RWPE1 (cell line): ENCODE results near the gene DCDC2C.

Source experiments
- CTCF ChIA-PET: fragments of 350-600 bp; sonication (Branson Sonifier 250); formaldehyde crosslinking; extraction: SDS; loops from one replicate; lab custom pipeline; 2021; lab: Yijun Ruan, JAX
- POLR2A ChIA-PET: fragments of 400-600 bp; formaldehyde crosslinking; extraction: SDS; loops from one replicate; lab custom pipeline; 2020; ENCODE audit warnings: antibody characterized with exemption; ENCODE audit not compliant: low non-redundant PET; lab: Yijun Ruan, JAX
- DNase-seq: peaks from one replicate; pipeline ENCODE4 v3.0.0; 2012; ENCODE audit warnings: low spot score
- H3K27ac ChIP-seq: fragments of 450-650 bp; 2 replicates; pipeline ENCODE4 v1.5.1; 2017
- TF ChIP-seq, protein P1 (sequence below): fragments of 450-650 bp; conservative IDR thresholded peaks from 2 replicates; pipeline ENCODE4 v1.5.1; 2017; ENCODE audit warnings: low read depth, mild to moderate bottlenecking

DCDC2C gene

DNA sequence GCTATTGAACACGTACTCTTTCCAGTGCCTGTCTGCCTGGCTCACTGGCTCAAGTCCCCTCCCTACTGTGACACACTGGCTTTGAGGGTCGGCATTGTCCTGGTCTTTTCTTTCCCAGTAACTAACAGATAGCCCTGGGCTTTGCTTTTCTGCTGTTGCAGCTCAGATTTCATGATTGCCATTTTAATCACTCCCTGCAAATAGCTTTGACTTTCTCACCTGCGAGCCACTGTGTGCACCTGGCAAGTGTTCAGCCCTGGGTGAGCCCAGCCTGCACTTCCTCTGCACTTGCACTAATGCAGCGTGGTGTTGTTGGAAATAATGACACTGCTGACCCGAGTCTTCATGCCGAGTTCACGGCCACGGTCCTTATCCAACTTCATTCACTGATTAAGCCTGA lies 52.9 kb downstream of the DCDC2C start:
- CTCF ChIA-PET: no interaction called here
- no peak overlapping the region for H3K27ac ChIP-seq
- no peak for DNase-seq
- TF ChIP-seq, protein P1, sequence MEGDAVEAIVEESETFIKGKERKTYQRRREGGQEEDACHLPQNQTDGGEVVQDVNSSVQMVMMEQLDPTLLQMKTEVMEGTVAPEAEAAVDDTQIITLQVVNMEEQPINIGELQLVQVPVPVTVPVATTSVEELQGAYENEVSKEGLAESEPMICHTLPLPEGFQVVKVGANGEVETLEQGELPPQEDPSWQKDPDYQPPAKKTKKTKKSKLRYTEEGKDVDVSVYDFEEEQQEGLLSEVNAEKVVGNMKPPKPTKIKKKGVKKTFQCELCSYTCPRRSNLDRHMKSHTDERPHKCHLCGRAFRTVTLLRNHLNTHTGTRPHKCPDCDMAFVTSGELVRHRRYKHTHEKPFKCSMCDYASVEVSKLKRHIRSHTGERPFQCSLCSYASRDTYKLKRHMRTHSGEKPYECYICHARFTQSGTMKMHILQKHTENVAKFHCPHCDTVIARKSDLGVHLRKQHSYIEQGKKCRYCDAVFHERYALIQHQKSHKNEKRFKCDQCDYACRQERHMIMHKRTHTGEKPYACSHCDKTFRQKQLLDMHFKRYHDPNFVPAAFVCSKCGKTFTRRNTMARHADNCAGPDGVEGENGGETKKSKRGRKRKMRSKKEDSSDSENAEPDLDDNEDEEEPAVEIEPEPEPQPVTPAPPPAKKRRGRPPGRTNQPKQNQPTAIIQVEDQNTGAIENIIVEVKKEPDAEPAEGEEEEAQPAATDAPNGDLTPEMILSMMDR: no peak
- POLR2A ChIA-PET: no interaction called here

DNA sequence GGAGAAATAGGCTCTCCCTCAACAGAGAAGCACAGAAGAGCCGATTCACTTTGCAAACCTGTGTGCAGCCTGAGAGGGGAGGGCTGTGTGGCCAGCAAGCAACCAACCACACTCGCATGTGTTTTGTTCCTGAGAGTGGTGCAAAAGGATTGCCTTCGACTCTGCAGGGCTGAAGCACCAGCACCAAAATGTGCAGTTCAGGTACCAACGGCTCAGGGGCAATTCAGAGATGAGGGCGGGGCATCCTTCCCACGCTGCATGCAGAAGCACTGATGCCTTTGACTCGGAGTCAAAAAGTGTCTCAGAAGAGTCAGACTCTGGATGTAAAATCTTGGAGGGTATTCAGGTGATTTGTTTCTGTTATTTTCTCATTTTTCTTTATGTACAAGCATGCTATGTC lies 55.5 kb downstream of the DCDC2C start:
- ChIA-PET POLR2A (no interaction called here), CTCF (no interaction called here)
- DNase-seq: no peak
- TF ChIP-seq, protein P1: no peak
- no peak overlapping the region for H3K27ac ChIP-seq

DNA sequence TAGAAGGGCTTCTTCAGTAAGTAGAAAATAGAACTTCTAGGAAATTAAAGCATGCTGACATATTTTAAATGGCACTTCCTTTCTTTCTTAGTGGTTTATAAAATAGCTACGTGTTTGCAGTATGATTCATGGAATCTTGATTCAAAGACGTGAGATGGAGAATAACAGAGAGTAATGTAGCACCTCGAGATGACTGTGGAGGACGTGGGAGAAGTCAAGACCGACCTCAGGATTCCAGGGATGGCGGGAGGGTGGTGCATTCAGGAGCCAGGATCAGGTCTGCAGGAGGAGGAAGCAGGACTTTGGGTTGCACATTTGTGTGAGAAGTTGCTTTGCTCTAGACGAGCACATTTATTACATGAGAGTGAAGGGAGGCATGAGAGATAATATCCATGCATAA lies 56.0 kb downstream of the DCDC2C start:
- ChIA-PET POLR2A (no interaction called here), CTCF (no interaction called here)
- no peak overlapping the region for H3K27ac ChIP-seq
- TF ChIP-seq, protein P1: no peak
- no peak for DNase-seq

DNA sequence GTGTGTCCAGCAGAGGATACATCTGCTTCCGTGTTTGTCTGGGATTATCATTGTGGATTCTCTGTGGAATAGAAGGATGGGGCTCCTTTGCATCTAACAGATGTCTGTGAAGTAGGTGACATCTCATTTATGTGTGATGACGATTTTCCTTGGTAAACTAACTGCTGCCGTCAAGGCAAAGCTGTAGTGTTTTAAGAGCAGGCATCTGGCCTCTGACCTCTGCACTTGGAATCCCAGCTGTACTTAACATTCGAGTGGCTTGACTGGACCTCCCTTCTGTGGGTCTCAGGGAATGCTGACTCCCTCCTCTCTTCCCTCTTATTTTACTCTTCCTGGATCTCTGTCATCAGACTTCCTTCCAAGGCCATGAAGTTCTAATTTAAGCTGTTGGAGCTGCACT lies 56.4 kb downstream of the DCDC2C start:
- no peak overlapping the region for H3K27ac ChIP-seq
- ChIA-PET CTCF (no interaction called here), POLR2A (no interaction called here)
- TF ChIP-seq, protein P1: no peak
- DNase-seq: no peak

DNA sequence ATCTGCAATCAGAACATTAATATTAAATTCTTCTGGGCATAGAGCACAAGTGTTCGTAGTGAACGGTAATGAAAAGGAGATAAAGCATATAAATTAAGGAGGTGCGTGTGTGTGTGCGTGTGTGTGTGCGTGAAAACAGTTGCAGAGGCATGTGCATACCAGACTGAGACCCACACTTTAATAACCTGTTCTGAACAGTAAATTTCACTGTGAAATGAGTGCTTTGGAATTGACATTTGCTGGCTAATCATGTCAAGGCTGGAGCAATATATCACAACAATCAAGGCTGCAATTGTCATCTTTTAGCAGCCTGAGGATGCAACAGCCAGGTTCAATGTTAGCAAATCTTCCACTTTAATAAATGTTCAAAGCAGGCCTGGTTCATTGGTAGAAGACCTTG lies 57.9 kb downstream of the DCDC2C start:
- DNase-seq: no peak
- H3K27ac ChIP-seq: no peak overlapping the region
- ChIA-PET CTCF (no interaction called here), POLR2A (no interaction called here)
- TF ChIP-seq, protein P1: no peak

DNA sequence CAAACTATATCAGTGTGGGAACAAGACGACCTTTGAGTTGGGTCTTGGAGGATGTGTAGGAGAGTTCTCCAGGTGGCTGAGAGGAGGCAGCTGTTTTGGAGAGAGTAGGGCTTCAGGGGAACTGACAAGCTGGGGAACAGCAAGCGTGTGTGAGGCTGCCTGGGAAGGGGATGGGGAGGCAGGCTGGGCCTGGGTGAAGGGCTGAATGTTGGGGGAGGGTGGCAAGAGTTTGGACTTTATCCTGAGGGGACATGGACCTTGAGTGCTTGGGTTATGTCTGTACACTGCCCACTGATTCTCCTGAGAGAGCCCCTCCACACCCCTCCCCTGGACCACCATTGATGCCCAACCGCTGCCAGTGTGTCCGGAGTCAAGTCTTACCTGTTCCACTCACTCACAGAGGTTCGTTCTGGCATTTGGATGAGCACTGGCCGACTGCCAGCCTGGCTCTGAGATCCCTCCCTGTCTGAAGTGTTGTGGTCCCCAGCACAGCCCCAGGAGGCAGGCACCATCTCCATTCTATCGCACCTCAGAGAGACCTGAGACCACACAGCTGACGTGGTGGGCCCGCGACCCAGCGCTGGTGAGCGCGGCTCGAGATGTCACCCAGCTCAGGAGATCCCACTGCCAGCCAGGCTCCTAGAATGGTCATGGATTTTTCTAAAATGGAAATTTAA lies 59.5 kb downstream of the DCDC2C start:
- H3K27ac ChIP-seq: no peak overlapping the region
- DNase-seq: no peak
- CTCF ChIA-PET: no interaction called here
- POLR2A ChIA-PET: no interaction called here
- TF ChIP-seq, protein P1: no peak
